GM21367 (cell line): ENCODE results near the gene KIAA0232.

ENCODE experiments used
- ATAC-seq: cut with Tn5 transposase; IDR thresholded peaks from one replicate; pipeline ENCODE4 v1.9.1; 2021; ENCODE audit not compliant: unreplicated experiment

KIAA0232 gene

GRCh38 chr4:6845027-6845426, 62.5 kb downstream of the KIAA0232 start:
- ATAC-seq: no peak

- ATAC-seq: no peak
These were observed 63.0 kb downstream of the KIAA0232 start for GRCh38 chr4:6845574-6845973.

- ATAC-seq: no peak
These were observed 64.7 kb downstream of the KIAA0232 start for GRCh38 chr4:6847178-6847577.

- ATAC-seq: no peak
These were observed 66.3 kb downstream of the KIAA0232 start for GRCh38 chr4:6848717-6849305.

- ATAC-seq: no peak
These were observed 67.2 kb downstream of the KIAA0232 start for GRCh38 chr4:6849691-6850090.

GRCh38 chr4:6851431-6851830, 68.9 kb downstream of the KIAA0232 start:
- ATAC-seq: no peak

- ATAC-seq: no peak
These were observed 69.4 kb downstream of the KIAA0232 start for GRCh38 chr4:6851962-6852361.

GRCh38 chr4:6852582-6852981, 70.1 kb downstream of the KIAA0232 start:
- no peak for ATAC-seq

GRCh38 chr4:6854098-6854744, 71.7 kb downstream of the KIAA0232 start:
- ATAC-seq: no peak

GRCh38 chr4:6855692-6856297, 73.3 kb downstream of the KIAA0232 start:
- ATAC-seq: peak; percentile 85

- ATAC-seq: no peak
These were observed 73.9 kb downstream of the KIAA0232 start for GRCh38 chr4:6856391-6856790.

GRCh38 chr4:6857009-6857882, 74.7 kb downstream of the KIAA0232 start:
- no peak for ATAC-seq

- ATAC-seq: no peak
These were observed 76.5 kb downstream of the KIAA0232 start for GRCh38 chr4:6858997-6859396.

- ATAC-seq: no peak
These were observed 77.0 kb downstream of the KIAA0232 start for GRCh38 chr4:6859543-6859942.

GRCh38 chr4:6868386-6868785, 85.9 kb downstream of the KIAA0232 start:
- no peak for ATAC-seq

GRCh38 chr4:6869944-6870343, 87.4 kb downstream of the KIAA0232 start:
- ATAC-seq: no peak

GRCh38 chr4:6873291-6873690, 90.8 kb downstream of the KIAA0232 start:
- ATAC-seq: no peak

GRCh38 chr4:6873792-6874461, 91.4 kb downstream of the KIAA0232 start:
- no peak for ATAC-seq

- ATAC-seq: no peak
These were observed 92.5 kb downstream of the KIAA0232 start for GRCh38 chr4:6874981-6875380.

GRCh38 chr4:6875431-6875831, 92.9 kb downstream of the KIAA0232 start:
- ATAC-seq: no peak

GRCh38 chr4:6876440-6876839, 93.9 kb downstream of the KIAA0232 start:
- no peak for ATAC-seq
